H9 (cell line): ENCODE data around the gene TRAK1. TPM values are rescaled to one million over a fixed set of nuclear protein-coding genes. Genes with fewer than 3 reads are reported as not detected.

ENCODE experiments used
- DNase-seq: peaks from one replicate; pipeline ENCODE4 v3.0.0-alpha.2; 2017
- H2AFZ ChIP-seq: one replicate; pipeline ENCODE4 v1.6.1; 2013; ENCODE audit warnings: mild to moderate bottlenecking, low read length, control low read depth, moderate library complexity
- H2AK5ac ChIP-seq: 2 replicates; pipeline ENCODE4 v1.6.1; 2013; ENCODE audit warnings: low read length, control low read depth, mixed read lengths; ENCODE audit not compliant: insufficient read length
- H2BK120ac ChIP-seq: one replicate; pipeline ENCODE4 v1.6.1; 2013; ENCODE audit warnings: low read depth, mild to moderate bottlenecking, low read length, control low read depth, inconsistent platforms; ENCODE audit not compliant: poor library complexity, severe bottlenecking
- H2BK12ac ChIP-seq: 2 replicates; pipeline ENCODE4 v1.6.1; 2013; ENCODE audit warnings: low read length, control low read depth, mixed read lengths, low read depth; ENCODE audit not compliant: insufficient read length
- H2BK15ac ChIP-seq: 2 replicates; pipeline ENCODE4 v1.6.1; 2013; ENCODE audit warnings: low read depth, low read length, control low read depth
- H2BK20ac ChIP-seq: one replicate; pipeline ENCODE4 v1.6.1; 2013; ENCODE audit warnings: low read depth, mild to moderate bottlenecking, low read length, control low read depth, inconsistent platforms; ENCODE audit not compliant: poor library complexity, severe bottlenecking
- H2BK5ac ChIP-seq: 2 replicates; pipeline ENCODE4 v1.6.1; 2013; ENCODE audit warnings: low read length, control low read depth, mixed read lengths; ENCODE audit not compliant: insufficient read length
- H3K14ac ChIP-seq: 2 replicates; pipeline ENCODE4 v1.6.1; 2013; ENCODE audit warnings: low read length, control low read depth; ENCODE audit not compliant: insufficient read depth
- H3K18ac ChIP-seq: 2 replicates; pipeline ENCODE4 v1.6.1; 2013; ENCODE audit warnings: low read depth, mild to moderate bottlenecking, mixed read lengths, low read length, control low read depth; ENCODE audit not compliant: insufficient read length
- H3K23ac ChIP-seq: 2 replicates; pipeline ENCODE4 v1.6.1; 2013; ENCODE audit warnings: low read length, control low read depth, mixed read lengths, low read depth; ENCODE audit not compliant: insufficient read length
- H3K23me2 ChIP-seq: 2 replicates; pipeline ENCODE4 v1.6.1; 2013; ENCODE audit warnings: low read depth, mild to moderate bottlenecking, mixed read lengths, low read length, control low read depth; ENCODE audit not compliant: insufficient read length, poor library complexity, severe bottlenecking
- H3K27ac ChIP-seq: 2 replicates; pipeline ENCODE4 v1.5.1; 2013; ENCODE audit warnings: low read length, control low read depth, mixed read lengths, low read depth; ENCODE audit not compliant: insufficient read length
- H3K27me3 ChIP-seq: 2 replicates; pipeline ENCODE4 v1.6.1; 2013; ENCODE audit warnings: low read length, control low read depth, inconsistent platforms; ENCODE audit not compliant: insufficient read depth
- H3K4ac ChIP-seq: 2 replicates; pipeline ENCODE4 v1.6.1; 2013; ENCODE audit warnings: low read depth, mild to moderate bottlenecking, control low read depth, inconsistent platforms, low read length, moderate library complexity
- H3K4me1 ChIP-seq: 2 replicates; pipeline ENCODE4 v1.6.1; 2013; ENCODE audit warnings: low read length, control low read depth, inconsistent platforms; ENCODE audit not compliant: insufficient read depth
- H3K4me2 ChIP-seq: 2 replicates; pipeline ENCODE4 v1.6.1; 2013; ENCODE audit warnings: low read length, control low read depth, mixed read lengths; ENCODE audit not compliant: insufficient read length, insufficient read depth
- H3K56ac ChIP-seq: 2 replicates; pipeline ENCODE4 v1.6.1; 2013; ENCODE audit warnings: low read depth, mild to moderate bottlenecking, mixed read lengths, low read length, control low read depth; ENCODE audit not compliant: insufficient read length
- H3K79me1 ChIP-seq: 2 replicates; pipeline ENCODE4 v1.6.1; 2013; ENCODE audit warnings: low read depth, mild to moderate bottlenecking, moderate library complexity, low read length, control low read depth, inconsistent platforms; ENCODE audit not compliant: insufficient read depth, poor library complexity, severe bottlenecking
- H3K79me2 ChIP-seq: 2 replicates; pipeline ENCODE4 v1.6.1; 2013; ENCODE audit warnings: low read length, control low read depth, inconsistent platforms; ENCODE audit not compliant: insufficient read depth
- H3K9ac ChIP-seq: 2 replicates; pipeline ENCODE4 v1.6.1; 2013; ENCODE audit warnings: low read length, control low read depth, mixed read lengths; ENCODE audit not compliant: insufficient read length; ENCODE audit errors: extremely low read depth
- H3K9me3 ChIP-seq: one replicate; pipeline ENCODE4 v1.6.1; 2013; ENCODE audit warnings: low read depth, low read length, inconsistent platforms; ENCODE audit not compliant: control insufficient read depth
- H3T11ph ChIP-seq: one replicate; pipeline ENCODE4 v1.6.1; 2013; ENCODE audit warnings: mild to moderate bottlenecking, low read length, control low read depth, inconsistent platforms
- H4K20me1 ChIP-seq: one replicate; pipeline ENCODE4 v1.6.1; 2013; ENCODE audit not compliant: control insufficient read depth, insufficient read length, insufficient read depth
- H4K5ac ChIP-seq: 2 replicates; pipeline ENCODE4 v1.6.1; 2013; ENCODE audit warnings: low read depth, mild to moderate bottlenecking, mixed read lengths, low read length, control low read depth; ENCODE audit not compliant: insufficient read length
- H4K8ac ChIP-seq: replicated peaks from 2 replicates; pipeline ENCODE4 v1.6.1; 2013; ENCODE audit warnings: low read length, control low read depth, mixed read lengths, low read depth; ENCODE audit not compliant: insufficient read length
- H4K91ac ChIP-seq: 2 replicates; pipeline ENCODE4 v1.6.1; 2013; ENCODE audit warnings: low read depth, mild to moderate bottlenecking, moderate library complexity, mixed read lengths, low read length, control low read depth; ENCODE audit not compliant: insufficient read length
- H3K27ac Mint-ChIP-seq, 3 experiments: 2 replicates in 2 of 3; 3 replicates in 1 of 3; pipeline ENCODE4 v1.8.0; 2020 to 2021; ENCODE audit warnings: mixed read lengths in 3 of 3, mild to moderate bottlenecking in 1 of 3, moderate library complexity in 1 of 3
- H3K27me3 Mint-ChIP-seq: 2 replicates; pipeline ENCODE4 v1.8.0; 2021; ENCODE audit warnings: low read depth, mild to moderate bottlenecking, moderate library complexity, mixed read lengths
- H3K36me3 Mint-ChIP-seq, 3 experiments: 2 replicates in 2 of 3; 3 replicates in 1 of 3; pipeline ENCODE4 v1.8.0; 2020 to 2021; ENCODE audit warnings: low read depth in 3 of 3, mixed read lengths in 3 of 3; ENCODE audit not compliant: insufficient read depth in 1 of 3
- H3K4me1 Mint-ChIP-seq, 2 experiments: 2 replicates each; pipeline ENCODE4 v1.8.0; 2020; ENCODE audit warnings: mixed read lengths in 2 of 2
- H3K4me3 Mint-ChIP-seq, 2 experiments: 2 replicates in 1 of 2; 3 replicates in 1 of 2; pipeline ENCODE4 v1.8.0; 2020 to 2021; ENCODE audit warnings: mild to moderate bottlenecking in 2 of 2, mixed read lengths in 2 of 2, moderate library complexity in 1 of 2
- H3K9me3 Mint-ChIP-seq, 2 experiments: 2 replicates in 1 of 2; 3 replicates in 1 of 2; pipeline ENCODE4 v1.8.0; 2020; ENCODE audit warnings: mild to moderate bottlenecking in 2 of 2, mixed read lengths in 2 of 2, moderate library complexity in 1 of 2
- CTCF ChIP-seq: fragments of 200-600 bp; sonication (generic); conservative IDR thresholded peaks from 3 replicates; pipeline ENCODE4 v1.8.0; 2021; ENCODE audit warnings: antibody characterized with exemption, mild to moderate bottlenecking
- WGBS: extraction: QIAGEN DNeasy Blood & Tissue Kit; methylation state at CpG from one replicate; pipeline ENCODE4 v1.1.7; 2013; ENCODE audit warnings: missing lambda C conversion rate, low lambda C conversion rate, mixed read lengths; ENCODE audit not compliant: insufficient read length; ENCODE audit errors: extremely low coverage; 5-methylcytosine and 5-hydroxymethylcytosine counted together
- total RNA-seq: library from RNA; stranded (reverse); gene quantifications from 2 replicates; pipeline ENCODE4 v1.2.1, GENCODE V29; 2021

TRAK1 gene
- total RNA-seq, 1 experiment from 2014 or later = 34.2 TPM

- H3K27ac ChIP-seq = no peak overlapping the region
- no peak overlapping the region for H3K4me2 ChIP-seq
Measured at GRCh38 chr3:42096796-42097565, 5.8 kb downstream of the TRAK1 start.

More at GRCh38 chr3:42096796-42097565, 5.8 kb downstream of the TRAK1 start:
- no CpG with 5 or more reads among the region's 8 CpGs for WGBS
- no peaks in the 10 kb centered on the region for H3K23me2 ChIP-seq
- H3K79me1 ChIP-seq = no peaks in the 10 kb centered on the region
- no peaks in the 10 kb centered on the region for H3K4me1 ChIP-seq
- H3T11ph ChIP-seq = no peak overlapping the region
- no peak for TF ChIP-seq CTCF
- H3K4ac ChIP-seq = no peak overlapping the region
- no peak overlapping the region for H2AK5ac ChIP-seq
- no peak overlapping the region for H3K14ac ChIP-seq
- peaks cover 30% of the 10 kb centered on the region in 2 experiments for H3K4me1 Mint-ChIP-seq
- H3K27ac Mint-ChIP-seq = no peak overlapping the region
- no peak overlapping the region for H2BK20ac ChIP-seq
- no peak overlapping the region for H3K18ac ChIP-seq
- H3K9me3 ChIP-seq = no peaks in the 10 kb centered on the region
- H2BK12ac ChIP-seq = no peak overlapping the region
- no peak overlapping the region for H4K91ac ChIP-seq
- no peaks in the 10 kb centered on the region for H3K27me3 Mint-ChIP-seq
- no peaks in the 10 kb centered on the region for H4K20me1 ChIP-seq
- H2AFZ ChIP-seq = no peak overlapping the region
- H3K9me3 Mint-ChIP-seq = peaks cover 1 to 8% of the 10 kb centered on the region in 2 experiments; a peak in 4 of 5 replicates
- no peak overlapping the region for H2BK120ac ChIP-seq
- H3K9ac ChIP-seq = no peak overlapping the region
- H3K36me3 Mint-ChIP-seq = peaks cover 5 to 7% (median 6%) of the 10 kb centered on the region in 3 experiments
- no peak overlapping the region for H3K23ac ChIP-seq
- no peak overlapping the region for H3K56ac ChIP-seq
- H4K5ac ChIP-seq = no peak overlapping the region
- H3K27me3 ChIP-seq = no peaks in the 10 kb centered on the region
- H2BK15ac ChIP-seq = no peak overlapping the region
- DNase-seq = no peak
- no peak overlapping the region for H3K4me3 Mint-ChIP-seq
- H2BK5ac ChIP-seq = no peak overlapping the region
- H4K8ac ChIP-seq = no peak overlapping the region
- H3K79me2 ChIP-seq = no peaks in the 10 kb centered on the region
